Ascending aorta (tissue), 2 donors: ENCODE results near the gene SDR42E1. TPM values are rescaled to one million over a fixed set of nuclear protein-coding genes. Genes with fewer than 3 reads are reported as not detected.

ENCODE experiments used
- DNase-seq, 2 donors: peaks; one replicate each; pipeline ENCODE4 v3.0.0-alpha.2; 2019; ENCODE audit warnings: low spot score in 2 of 2
- H3K27ac ChIP-seq, 2 donors: fragments of 200-600 bp; sonication (generic); one replicate each; pipeline ENCODE4 v1.5.1; 2016 to 2017; ENCODE audit warnings: mild to moderate bottlenecking in 1 of 2
- H3K27me3 ChIP-seq: fragments of 200-600 bp; sonication (generic); one replicate; pipeline ENCODE4 v1.5.1; 2017
- H3K36me3 ChIP-seq, 2 donors: fragments of 200-600 bp; sonication (generic); one replicate each; pipeline ENCODE4 v1.5.1; 2016
- H3K4me1 ChIP-seq, 2 donors: fragments of 200-600 bp; sonication (generic); one replicate each; pipeline ENCODE4 v1.5.1; 2016 to 2017; ENCODE audit warnings: mild to moderate bottlenecking in 1 of 2
- H3K4me3 ChIP-seq, 2 donors: fragments of 200-600 bp; sonication (generic); one replicate each; pipeline ENCODE4 v1.5.1; 2016 to 2017; ENCODE audit warnings: mild to moderate bottlenecking in 1 of 2
- H3K9me3 ChIP-seq, 2 donors: fragments of 200-600 bp; sonication (generic); one replicate each; pipeline ENCODE4 v1.5.1; 2016
- CTCF ChIP-seq, 3 experiments: fragments of 200-600 bp in 2 of 3; fragments of 450-650 bp in 1 of 3; sonication (generic) in 2 of 3; IDR thresholded peaks; one replicate each; pipeline ENCODE4 v1.5.1; 2016 to 2019; ENCODE audit warnings: antibody characterized with exemption in 3 of 3, mild to moderate bottlenecking in 1 of 3, moderate library complexity in 1 of 3
- intact Hi-C: fragments of 100-400 bp; cut with DNase I; formaldehyde crosslinking; loops from one replicate; pipeline ENCODE4 v1.15.1; 2023
- total RNA-seq: library from RNA; depleted of rRNA; stranded (reverse); fragments of >200 nt; gene quantifications from one replicate; pipeline ENCODE4 v1.1.0, GENCODE V29; 2016

Gene SDR42E1
- total RNA-seq, 1 donor from 2014 or later: 0.11 TPM

- peak in 1 of 3 experiments; percentile 18 for TF ChIP-seq CTCF (IDR thresholded peaks at IDR 0.05)
- intact Hi-C loops: no loop called here
- no peak for DNase-seq
- Histone ChIP-seq H3K4me1 (no peaks in the 10 kb centered on the region), H3K9me3 (no peaks in the 10 kb centered on the region), H3K27ac (no peak overlapping the region), H3K4me3 (no peak overlapping the region), H3K36me3 (no peaks in the 10 kb centered on the region), H3K27me3 (no peaks in the 10 kb centered on the region)
Measured at GRCh38 chr16:82031116-82032084, 20.1 kb upstream of the SDR42E1 start.

- no peaks in the 10 kb centered on the region for H3K4me1 ChIP-seq
- H3K27ac ChIP-seq: no peak overlapping the region
- no peaks in the 10 kb centered on the region for H3K36me3 ChIP-seq
- H3K27me3 ChIP-seq: no peaks in the 10 kb centered on the region
- no peak for TF ChIP-seq CTCF (IDR thresholded peaks at IDR 0.05)
- intact Hi-C loops: no loop called here
- DNase-seq: no peak
- no peaks in the 10 kb centered on the region for H3K9me3 ChIP-seq
- no peak overlapping the region for H3K4me3 ChIP-seq
Measured at GRCh38 chr16:82027629-82028064, 16.4 kb upstream of the SDR42E1 start.

GRCh38 chr16:82024883-82025282 is 13.6 kb upstream of the SDR42E1 start:
- no peak for DNase-seq
- Histone ChIP-seq H3K4me3 (no peak overlapping the region), H3K4me1 (no peaks in the 10 kb centered on the region), H3K27me3 (no peaks in the 10 kb centered on the region), H3K27ac (no peak overlapping the region), H3K36me3 (no peaks in the 10 kb centered on the region), H3K9me3 (no peaks in the 10 kb centered on the region)
- intact Hi-C loops: no loop called here
- TF ChIP-seq CTCF (IDR thresholded peaks at IDR 0.05): no peak

- Histone ChIP-seq H3K4me1 (no peaks in the 10 kb centered on the region), H3K9me3 (no peaks in the 10 kb centered on the region), H3K4me3 (no peak overlapping the region), H3K27ac (no peak overlapping the region), H3K27me3 (no peaks in the 10 kb centered on the region), H3K36me3 (no peaks in the 10 kb centered on the region)
- no peak for TF ChIP-seq CTCF (IDR thresholded peaks at IDR 0.05)
- DNase-seq: no peak
- intact Hi-C loops: no loop called here
Measured at GRCh38 chr16:82024316-82024715, 13.0 kb upstream of the SDR42E1 start.

GRCh38 chr16:82023206-82023605 is 11.9 kb upstream of the SDR42E1 start:
- TF ChIP-seq CTCF (IDR thresholded peaks at IDR 0.05): no peak
- no peaks in the 10 kb centered on the region for H3K4me1 ChIP-seq
- H3K36me3 ChIP-seq: no peaks in the 10 kb centered on the region
- DNase-seq: no peak
- no peaks in the 10 kb centered on the region for H3K27me3 ChIP-seq
- no peak overlapping the region for H3K4me3 ChIP-seq
- H3K27ac ChIP-seq: no peak overlapping the region
- intact Hi-C loops: no loop called here
- no peaks in the 10 kb centered on the region for H3K9me3 ChIP-seq
